Thoracic aorta (tissue), 2 donors: ENCODE data around the gene PFKFB2. TPM values are rescaled to one million over a fixed set of nuclear protein-coding genes. Genes with fewer than 3 reads are reported as not detected.

ENCODE experiments used
- ATAC-seq: fragments of 150-250 bp; one replicate; pipeline ENCODE4 v1.8.0; 2017; ENCODE audit warnings: low read depth; ENCODE audit not compliant: insufficient number of reproducible peaks, low FRiP score
- DNase-seq: peaks from one replicate; pipeline ENCODE4 v3.0.0-alpha.2; 2020; ENCODE audit warnings: low spot score
- H3K27ac ChIP-seq, 2 donors: fragments of 200-600 bp; sonication (generic); 1 replicate in 1 of 2; 2 replicates in 1 of 2; pipeline ENCODE4 v1.5.1; 2016; ENCODE audit warnings: mild to moderate bottlenecking in 2 of 2, moderate library complexity in 2 of 2
- H3K27me3 ChIP-seq: fragments of 200-600 bp; sonication (generic); replicated peaks from 2 replicates; pipeline ENCODE4 v1.6.0; 2016; ENCODE audit warnings: mild to moderate bottlenecking; ENCODE audit not compliant: insufficient read depth
- H3K36me3 ChIP-seq: fragments of 200-600 bp; sonication (generic); one replicate; pipeline ENCODE4 v1.5.1; 2016
- H3K4me1 ChIP-seq, 2 donors: fragments of 200-600 bp; sonication (generic); 1 replicate in 1 of 2; 2 replicates in 1 of 2; pipeline versions ENCODE4 v1.5.1 to v1.6.0; 2016; ENCODE audit warnings: low read depth in 2 of 2, mild to moderate bottlenecking in 1 of 2; ENCODE audit not compliant: control insufficient read depth in 1 of 2
- H3K4me3 ChIP-seq: fragments of 200-600 bp; sonication (generic); 2 replicates; pipeline ENCODE4 v1.5.1; 2016; ENCODE audit warnings: mild to moderate bottlenecking
- H3K9me3 ChIP-seq: fragments of 200-600 bp; sonication (generic); 2 replicates; pipeline ENCODE4 v1.5.1; 2016
- total RNA-seq, 2 donors: library from RNA; depleted of rRNA; stranded (reverse); fragments of >200 nt; gene quantifications; one replicate each; pipeline versions ENCODE4 v1.1.0 to v1.2.3, GENCODE V29; 2016
- TF ChIP-seq, protein P1 (sequence below): fragments of 200-600 bp; sonication (generic); IDR thresholded peaks from one replicate; pipeline ENCODE4 v1.5.1; 2019; ENCODE audit warnings: antibody characterized with exemption

PFKFB2 gene
- total RNA-seq, 2 donors from 2014 or later = 6.4 to 8.5 TPM

DNA sequence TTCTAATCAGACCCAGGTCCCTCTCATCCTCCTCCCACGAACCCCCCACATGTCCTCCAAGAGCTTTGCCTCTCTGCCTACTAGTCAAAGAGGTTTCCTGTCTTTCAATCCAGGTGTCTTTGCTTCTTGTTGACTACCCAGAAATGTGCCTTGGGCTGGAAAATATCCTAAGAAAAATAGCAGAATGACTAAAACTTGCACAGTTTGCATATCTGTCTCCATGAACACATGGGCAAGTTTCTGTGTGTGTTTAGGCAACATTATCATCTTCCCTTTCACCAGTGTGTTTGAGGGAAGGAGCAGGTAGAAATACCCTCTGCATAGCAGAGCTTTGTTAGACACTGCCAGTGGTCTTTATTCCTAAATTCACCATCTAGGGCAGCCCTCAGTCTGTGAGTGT lies 22.1 kb upstream of the PFKFB2 start:
- H3K36me3 ChIP-seq = no peaks in the 10 kb centered on the region
- no peak overlapping the region for H3K4me3 ChIP-seq
- DNase-seq (no peak), ATAC-seq (no peak)
- TF ChIP-seq, protein P1, sequence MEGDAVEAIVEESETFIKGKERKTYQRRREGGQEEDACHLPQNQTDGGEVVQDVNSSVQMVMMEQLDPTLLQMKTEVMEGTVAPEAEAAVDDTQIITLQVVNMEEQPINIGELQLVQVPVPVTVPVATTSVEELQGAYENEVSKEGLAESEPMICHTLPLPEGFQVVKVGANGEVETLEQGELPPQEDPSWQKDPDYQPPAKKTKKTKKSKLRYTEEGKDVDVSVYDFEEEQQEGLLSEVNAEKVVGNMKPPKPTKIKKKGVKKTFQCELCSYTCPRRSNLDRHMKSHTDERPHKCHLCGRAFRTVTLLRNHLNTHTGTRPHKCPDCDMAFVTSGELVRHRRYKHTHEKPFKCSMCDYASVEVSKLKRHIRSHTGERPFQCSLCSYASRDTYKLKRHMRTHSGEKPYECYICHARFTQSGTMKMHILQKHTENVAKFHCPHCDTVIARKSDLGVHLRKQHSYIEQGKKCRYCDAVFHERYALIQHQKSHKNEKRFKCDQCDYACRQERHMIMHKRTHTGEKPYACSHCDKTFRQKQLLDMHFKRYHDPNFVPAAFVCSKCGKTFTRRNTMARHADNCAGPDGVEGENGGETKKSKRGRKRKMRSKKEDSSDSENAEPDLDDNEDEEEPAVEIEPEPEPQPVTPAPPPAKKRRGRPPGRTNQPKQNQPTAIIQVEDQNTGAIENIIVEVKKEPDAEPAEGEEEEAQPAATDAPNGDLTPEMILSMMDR = no peak
- H3K4me1 ChIP-seq = peaks cover 3 to 8% of the 10 kb centered on the region in 2 donors
- no peaks in the 10 kb centered on the region for H3K9me3 ChIP-seq
- H3K27me3 ChIP-seq = no peaks in the 10 kb centered on the region
- no peak overlapping the region for H3K27ac ChIP-seq

DNA sequence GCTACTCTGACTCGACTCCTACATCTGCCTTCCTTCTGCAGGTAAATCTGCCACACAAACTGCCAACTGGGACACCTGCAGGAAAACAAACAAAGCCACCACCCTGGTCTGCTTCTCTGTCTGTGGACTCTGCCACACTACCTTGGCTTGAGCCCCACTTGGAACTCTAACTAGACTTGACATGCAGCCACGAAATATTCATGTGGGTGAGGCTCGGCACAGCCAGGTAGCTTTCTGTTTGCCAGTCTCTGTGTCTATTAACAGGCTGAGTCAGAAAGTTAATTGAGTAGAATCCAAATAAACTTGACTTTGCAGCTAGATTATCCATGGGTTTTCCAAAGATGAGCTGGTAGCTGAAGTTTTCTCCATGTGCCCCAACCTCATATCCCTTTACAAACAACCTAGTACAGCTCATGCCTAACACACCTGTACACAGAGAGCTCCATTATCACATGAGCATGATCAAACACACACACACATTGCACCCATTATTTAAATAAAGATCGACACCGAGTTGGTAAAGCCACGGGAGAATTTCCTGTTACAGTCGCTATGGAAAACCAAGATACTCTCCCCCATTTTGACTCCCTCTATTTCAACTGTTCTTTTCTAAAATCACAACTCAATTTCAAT lies 21.3 kb upstream of the PFKFB2 start:
- H3K9me3 ChIP-seq = no peaks in the 10 kb centered on the region
- H3K4me3 ChIP-seq = no peak overlapping the region
- no peaks in the 10 kb centered on the region for H3K36me3 ChIP-seq
- TF ChIP-seq, protein P1 = no peak
- DNase-seq (no peak), ATAC-seq (no peak)
- no peaks in the 10 kb centered on the region for H3K27me3 ChIP-seq
- H3K27ac ChIP-seq = no peak overlapping the region
- H3K4me1 ChIP-seq = peaks cover 0 to under 1% of the 10 kb centered on the region in 2 donors

- no peak for ATAC-seq
- no peak within 1 kb of the TSS for H3K4me3 ChIP-seq
Measured at GRCh38 chr1:207032528-207033017, 20.5 kb upstream of the PFKFB2 start, which contains the start of gene C1orf116. TSS of gene C1orf116 (minus strand) at chr1:207032756. CDS start at chr1:207027598, 5,158 bp downstream.

GRCh38 chr1:207033302-207033701 lies 19.8 kb upstream of the PFKFB2 start:
- no peaks in the 10 kb centered on the region for H3K9me3 ChIP-seq
- no peaks in the 10 kb centered on the region for H3K36me3 ChIP-seq
- H3K4me1 ChIP-seq = no peaks in the 10 kb centered on the region
- no peak overlapping the region for H3K4me3 ChIP-seq
- TF ChIP-seq, protein P1 = no peak
- no peak overlapping the region for H3K27ac ChIP-seq
- no peak for DNase-seq
- no peaks in the 10 kb centered on the region for H3K27me3 ChIP-seq
- no peak for ATAC-seq

More at GRCh38 chr1:207032528-207033017, 20.5 kb upstream of the PFKFB2 start, which contains the start of gene C1orf116:
- Histone ChIP-seq H3K27ac (no peak within 1 kb of the TSS), H3K36me3 (no peaks in the 10 kb centered on the region), H3K9me3 (no peaks in the 10 kb centered on the region), H3K4me1 (no peaks in the 10 kb centered on the region), H3K27me3 (no peaks in the 10 kb centered on the region)
- DNase-seq = no peak
- TF ChIP-seq, protein P1 = no peak

DNA sequence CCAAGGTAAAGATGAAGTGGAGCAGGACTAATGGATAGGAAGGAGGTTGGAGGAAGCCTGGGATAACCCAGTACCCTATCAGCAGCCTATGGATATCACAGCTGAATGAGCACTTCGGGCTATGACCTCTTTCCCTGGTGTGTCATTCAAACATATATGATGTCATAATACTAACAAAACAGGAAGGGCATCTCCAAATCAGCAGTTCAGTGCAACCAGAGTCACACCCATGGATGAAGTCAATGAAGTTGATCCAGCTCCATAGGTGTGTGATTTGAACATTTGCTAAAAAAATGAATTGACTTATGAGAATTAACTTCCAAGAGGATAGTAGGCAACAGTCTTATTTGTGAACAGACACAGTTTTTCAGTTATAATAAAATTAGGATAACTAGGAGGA lies 18.9 kb upstream of the PFKFB2 start:
- DNase-seq (no peak), ATAC-seq (no peak)
- Histone ChIP-seq H3K27me3 (no peaks in the 10 kb centered on the region), H3K9me3 (no peaks in the 10 kb centered on the region), H3K4me1 (no peaks in the 10 kb centered on the region), H3K27ac (no peak overlapping the region), H3K4me3 (no peak overlapping the region), H3K36me3 (no peaks in the 10 kb centered on the region)
- TF ChIP-seq, protein P1 = no peak
